ENCODE data around the gene HDAC5.
"Not testable (repeated sequence)": the region's sequence is repeated elsewhere in the genome, so short reads cannot be mapped to it uniquely, and the experiment has no call there.

HDAC5 gene

GRCh38 chr17:44122816-44123355 lies 555 bp downstream of the HDAC5 start:
- no peak for DNase-seq (ENCODE audit: low read depth in 1 of 2, low spot score in 1 of 2)
- in situ Hi-C loops (cut with HindIII; ENCODE audit: low pct_unique_long_range_greater_than_20kb, low sequenced_read_pairs) = no loop called here
- no peak for TF ChIP-seq JUND (IDR thresholded peaks at IDR 0.05; ENCODE audit: low read depth)

- no peak for DNase-seq (ENCODE audit: low read depth in 1 of 2, low spot score in 1 of 2)
- TF ChIP-seq JUND (IDR thresholded peaks at IDR 0.05; ENCODE audit: low read depth) = no peak
- in situ Hi-C loops (cut with HindIII; ENCODE audit: low pct_unique_long_range_greater_than_20kb, low sequenced_read_pairs) = no loop called here
Observed at GRCh38 chr17:44121997-44122815, 1.2 kb downstream of the HDAC5 start.

GRCh38 chr17:44120851-44121605 lies 2.4 kb downstream of the HDAC5 start:
- in situ Hi-C loops (cut with HindIII; ENCODE audit: low pct_unique_long_range_greater_than_20kb, low sequenced_read_pairs) = no loop called here
- TF ChIP-seq JUND (IDR thresholded peaks at IDR 0.05; ENCODE audit: low read depth) = no peak
- no peak for DNase-seq (ENCODE audit: low read depth in 1 of 2, low spot score in 1 of 2)

GRCh38 chr17:44120281-44120680 lies 3.2 kb downstream of the HDAC5 start:
- in situ Hi-C loops (cut with HindIII; ENCODE audit: low pct_unique_long_range_greater_than_20kb, low sequenced_read_pairs); DNase-seq (ENCODE audit: low read depth in 1 of 2, low spot score in 1 of 2): not testable (repeated sequence)

- no peak for DNase-seq (ENCODE audit: low read depth in 1 of 2, low spot score in 1 of 2)
- in situ Hi-C loops (cut with HindIII; ENCODE audit: low pct_unique_long_range_greater_than_20kb, low sequenced_read_pairs) = no loop called here
- TF ChIP-seq JUND (IDR thresholded peaks at IDR 0.05; ENCODE audit: low read depth) = no peak
Observed at GRCh38 chr17:44119798-44120197, 3.6 kb downstream of the HDAC5 start.

- DNase-seq (ENCODE audit: low read depth in 1 of 2, low spot score in 1 of 2) = no peak
- in situ Hi-C loops (cut with HindIII; ENCODE audit: low pct_unique_long_range_greater_than_20kb, low sequenced_read_pairs) = no loop called here
- no peak for TF ChIP-seq JUND (IDR thresholded peaks at IDR 0.05; ENCODE audit: low read depth)
Observed at GRCh38 chr17:44119062-44119461, 4.4 kb downstream of the HDAC5 start.

GRCh38 chr17:44118427-44119050 lies 4.9 kb downstream of the HDAC5 start:
- TF ChIP-seq JUND (IDR thresholded peaks at IDR 0.05; ENCODE audit: low read depth) = no peak
- in situ Hi-C loops (cut with HindIII; ENCODE audit: low pct_unique_long_range_greater_than_20kb, low sequenced_read_pairs) = no loop called here

GRCh38 chr17:44117351-44117750 lies 6.1 kb downstream of the HDAC5 start:
- no peak for TF ChIP-seq JUND (IDR thresholded peaks at IDR 0.05; ENCODE audit: low read depth)
- no peak for DNase-seq (ENCODE audit: low read depth in 1 of 2, low spot score in 1 of 2)
- in situ Hi-C loops (cut with HindIII; ENCODE audit: low pct_unique_long_range_greater_than_20kb, low sequenced_read_pairs) = no loop called here

More at GRCh38 chr17:44118427-44119050, 4.9 kb downstream of the HDAC5 start:
- no peak for DNase-seq (ENCODE audit: low read depth in 1 of 2, low spot score in 1 of 2)

- in situ Hi-C loops (cut with HindIII; ENCODE audit: low pct_unique_long_range_greater_than_20kb, low sequenced_read_pairs) = no loop called here
- TF ChIP-seq JUND (IDR thresholded peaks at IDR 0.05; ENCODE audit: low read depth) = no peak
- peak; percentile 53 to 70 for DNase-seq (ENCODE audit: low read depth in 1 of 2, low spot score in 1 of 2)
Observed at GRCh38 chr17:44115585-44116415, 7.6 kb downstream of the HDAC5 start.

- no peak for TF ChIP-seq JUND (IDR thresholded peaks at IDR 0.05; ENCODE audit: low read depth)
- DNase-seq (ENCODE audit: low read depth in 1 of 2, low spot score in 1 of 2) = peak in 1 of 2 experiments; percentile 57
- in situ Hi-C loops (cut with HindIII; ENCODE audit: low pct_unique_long_range_greater_than_20kb, low sequenced_read_pairs) = no loop called here
Observed at GRCh38 chr17:44113868-44114840, 9.3 kb downstream of the HDAC5 start.

- in situ Hi-C loops (cut with HindIII; ENCODE audit: low pct_unique_long_range_greater_than_20kb, low sequenced_read_pairs) = no loop called here
- no peak for DNase-seq (ENCODE audit: low read depth in 1 of 2, low spot score in 1 of 2)
- no peak for TF ChIP-seq JUND (IDR thresholded peaks at IDR 0.05; ENCODE audit: low read depth)
Observed at GRCh38 chr17:44113382-44113781, 10.1 kb downstream of the HDAC5 start.

Measured in T47D (cell line).